Measurements from ENCODE around the gene ABCA10.
"Not testable (repeated sequence)": the region's sequence is repeated elsewhere in the genome, so short reads cannot be mapped to it uniquely, and the experiment has no call there.

The ABCA10 gene

GRCh38 chr17:69228576-69228975 lies at the start of gene ABCA10:
Gene ABCA10 (minus strand): TSS chr17:69228824. CDS start chr17:69225358, 3,466 bp downstream.
- DNase-seq, result no peak

- not testable (repeated sequence) for DNase-seq
Measured at GRCh38 chr17:69276279-69276678, 47.7 kb upstream of the ABCA10 start.

- DNase-seq, result no peak
Measured at GRCh38 chr17:69275751-69276150, 47.1 kb upstream of the ABCA10 start.

- DNase-seq, result no peak
Measured at GRCh38 chr17:69271023-69271422, 42.4 kb upstream of the ABCA10 start.

GRCh38 chr17:69269131-69269998 lies 40.7 kb upstream of the ABCA10 start:
- no peak for DNase-seq

- DNase-seq, result no peak
Measured at GRCh38 chr17:69268543-69269014, 40.0 kb upstream of the ABCA10 start.

- DNase-seq, result no peak
Measured at GRCh38 chr17:69267219-69267618, 38.6 kb upstream of the ABCA10 start.

GRCh38 chr17:69265873-69266272 lies 37.2 kb upstream of the ABCA10 start:
- DNase-seq, result no peak

- DNase-seq, result no peak
Measured at GRCh38 chr17:69254187-69254586, 25.6 kb upstream of the ABCA10 start.

GRCh38 chr17:69250641-69251040 lies 22.0 kb upstream of the ABCA10 start:
- DNase-seq, result no peak

GRCh38 chr17:69246726-69247375 lies 18.2 kb upstream of the ABCA10 start:
- DNase-seq, result no peak

GRCh38 chr17:69246202-69246601 lies 17.6 kb upstream of the ABCA10 start:
- no peak for DNase-seq

- no peak for DNase-seq
Measured at GRCh38 chr17:69245617-69246016, 17.0 kb upstream of the ABCA10 start.

GRCh38 chr17:69239611-69240600 lies 11.3 kb upstream of the ABCA10 start:
- no peak for DNase-seq

GRCh38 chr17:69236946-69237345 lies 8.3 kb upstream of the ABCA10 start:
- DNase-seq, result no peak

GRCh38 chr17:69236464-69236863 lies 7.8 kb upstream of the ABCA10 start:
- no peak for DNase-seq

- peak; percentile 49 for DNase-seq
Measured at GRCh38 chr17:69235338-69236058, 6.9 kb upstream of the ABCA10 start.

GRCh38 chr17:69232650-69233049 lies 4.0 kb upstream of the ABCA10 start:
- DNase-seq, result no peak

- DNase-seq, result no peak
Measured at GRCh38 chr17:69231521-69231920, 2.9 kb upstream of the ABCA10 start.

GRCh38 chr17:69230939-69231338 lies 2.3 kb upstream of the ABCA10 start:
- no peak for DNase-seq

GRCh38 chr17:69228018-69228417 lies 606 bp downstream of the ABCA10 start:
- no peak for DNase-seq

GRCh38 chr17:69227541-69227940 lies 1.1 kb downstream of the ABCA10 start:
- no peak for DNase-seq

Measured in activated naive CD4-positive, alpha-beta T cell treated with Interleukin-2 at 50 U/mL for 16 hours (primary cell).